VCaP (cell line): ENCODE results near the gene PPDPF.

Experiments used
- H3K27ac ChIP-seq: fragments of 450-650 bp; 2 replicates; pipeline ENCODE4 v1.5.1; 2017
- CTCF ChIP-seq: fragments of 450-650 bp; conservative IDR thresholded peaks from 2 replicates; pipeline ENCODE4 v1.5.1; 2017; ENCODE audit warnings: mild to moderate bottlenecking, moderate library complexity

The PPDPF gene

GRCh38 chr20:63533871-63534393 lies 13.4 kb downstream of the PPDPF start:
- peak overlapping the region; percentile 88 for H3K27ac ChIP-seq
- no peak for TF ChIP-seq CTCF

GRCh38 chr20:63534427-63534830 lies 13.9 kb downstream of the PPDPF start:
- no peak for TF ChIP-seq CTCF
- H3K27ac ChIP-seq = peak overlapping the region; percentile 88

- no peak for TF ChIP-seq CTCF
- peak overlapping the region; percentile 88 for H3K27ac ChIP-seq
These were observed 14.5 kb downstream of the PPDPF start for GRCh38 chr20:63534831-63535651.

- no peak for TF ChIP-seq CTCF
- H3K27ac ChIP-seq = peak overlapping the region; percentile 95
These were observed 15.8 kb downstream of the PPDPF start for GRCh38 chr20:63536241-63536977.

- no peak for TF ChIP-seq CTCF
- H3K27ac ChIP-seq = peak within 1 kb of the TSS; percentile 95
These were observed 16.5 kb downstream of the PPDPF start, which contains the start of gene PTK6 for GRCh38 chr20:63536997-63537524. PTK6 (minus strand) TSS chr20:63537376; CDS start chr20:63537314, 62 bp downstream.

- peak overlapping the region; percentile 95 for H3K27ac ChIP-seq
- peak; percentile 95 for TF ChIP-seq CTCF
These were observed 17.1 kb downstream of the PPDPF start for GRCh38 chr20:63537525-63538203.
